ENCODE measurements around the gene TPSD1. TPM values are rescaled to one million over a fixed set of nuclear protein-coding genes. Genes with fewer than 3 reads are reported as not detected.
"Not testable (repeated sequence)": the region's sequence is repeated elsewhere in the genome, so short reads cannot be mapped to it uniquely, and the experiment has no call there.

TPSD1 gene
- total and polyA plus RNA-seq, 9 of the 15 experiments (the other 6 are each of a cell fraction or from before 2014, with no cell fraction given): not detected

DNA sequence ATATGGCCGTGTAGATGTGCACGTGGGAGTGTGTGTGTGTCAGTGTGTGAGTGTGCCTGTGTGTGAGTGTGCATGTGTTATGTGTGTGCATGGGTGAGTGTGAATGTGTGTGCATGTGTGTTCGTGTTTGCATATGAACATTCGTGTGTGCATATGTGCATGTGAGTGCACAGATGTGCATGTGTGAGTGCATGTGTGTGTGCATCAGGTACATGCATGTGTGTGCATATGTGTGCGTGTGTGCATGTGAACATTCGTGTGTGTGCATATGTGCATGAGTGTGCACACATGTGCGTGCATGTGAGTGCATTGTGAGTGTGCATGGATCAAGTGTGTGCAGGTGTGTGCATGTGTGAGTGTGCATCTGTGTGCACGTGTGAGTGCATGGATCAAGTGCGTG, 17.9 kb upstream of the TPSD1 start (continued):
- TF ChIP-seq, protein P1, sequence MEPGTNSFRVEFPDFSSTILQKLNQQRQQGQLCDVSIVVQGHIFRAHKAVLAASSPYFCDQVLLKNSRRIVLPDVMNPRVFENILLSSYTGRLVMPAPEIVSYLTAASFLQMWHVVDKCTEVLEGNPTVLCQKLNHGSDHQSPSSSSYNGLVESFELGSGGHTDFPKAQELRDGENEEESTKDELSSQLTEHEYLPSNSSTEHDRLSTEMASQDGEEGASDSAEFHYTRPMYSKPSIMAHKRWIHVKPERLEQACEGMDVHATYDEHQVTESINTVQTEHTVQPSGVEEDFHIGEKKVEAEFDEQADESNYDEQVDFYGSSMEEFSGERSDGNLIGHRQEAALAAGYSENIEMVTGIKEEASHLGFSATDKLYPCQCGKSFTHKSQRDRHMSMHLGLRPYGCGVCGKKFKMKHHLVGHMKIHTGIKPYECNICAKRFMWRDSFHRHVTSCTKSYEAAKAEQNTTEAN (CRISPR knock-in tag; IDR thresholded peaks at IDR 0.05): peak; percentile 98
- TF ChIP-seq ILF3 (IDR thresholded peaks at IDR 0.05; ENCODE audit: borderline replicate concordance): no peak

- H3K9ac ChIP-seq (ENCODE audit: insufficient read depth in 1 of 2, low read depth in 2 of 2, low read length in 2 of 2); H3K9me1 ChIP-seq (ENCODE audit: control insufficient read depth, insufficient read depth, low read length); BruUV-seq (replicated peaks); H4K20me1 ChIP-seq (replicated peaks; ENCODE audit: control insufficient read depth, insufficient read depth, low read length); H3K79me2 ChIP-seq (ENCODE audit: control insufficient read depth, insufficient read depth, low read length); DNase-seq (ENCODE audit: extremely low read depth in 1 of 4, low spot score in 3 of 4); H3K9me3 ChIP-seq (replicated peaks; ENCODE audit: control insufficient read depth, insufficient read depth, low read depth, low read length); CTCF ChIA-PET (ENCODE audit: low intra/inter-chr PET ratio); H3K4me1 ChIP-seq (replicated peaks in 1 of 2; ENCODE audit: control insufficient read depth in 2 of 2, insufficient read depth in 2 of 2, low read length in 2 of 2); H3K27me3 ChIP-seq (ENCODE audit: control insufficient read depth in 2 of 2, insufficient read depth in 2 of 2, low read length in 2 of 2); intact Hi-C loops (cut with micrococcal nuclease); in situ Hi-C loops (cut with MboI); H3K36me3 ChIP-seq (ENCODE audit: control insufficient read depth, insufficient read depth, low read length); H3K27ac ChIP-seq (ENCODE audit: extremely low read depth, low read depth, low read length); FAIRE-seq; H3K4me3 ChIP-seq; H3K4me2 ChIP-seq (ENCODE audit: insufficient read depth, low read length); H2AFZ ChIP-seq (ENCODE audit: low read depth, low read length): not testable (repeated sequence)
- peak; percentile 32 for TF ChIP-seq NFYB (IDR thresholded peaks at IDR 0.05; ENCODE audit: extremely low read depth, insufficient read length)
- peak; percentile 81 for ATAC-seq
- 2% methylated on average over 10 of the region's 23 CpGs for WGBS (ENCODE audit: insufficient coverage, low coverage, missing lambda C conversion rate)
- POLR2A ChIA-PET: interaction anchor here (0.6 kb wide), 1 partner anchor 19 kb away, joined by 3 read pairs; no protein-coding TSS in a partner anchor
Measured at GRCh38 chr16:1238909-1239308, 17.0 kb upstream of the TPSD1 start.

DNA sequence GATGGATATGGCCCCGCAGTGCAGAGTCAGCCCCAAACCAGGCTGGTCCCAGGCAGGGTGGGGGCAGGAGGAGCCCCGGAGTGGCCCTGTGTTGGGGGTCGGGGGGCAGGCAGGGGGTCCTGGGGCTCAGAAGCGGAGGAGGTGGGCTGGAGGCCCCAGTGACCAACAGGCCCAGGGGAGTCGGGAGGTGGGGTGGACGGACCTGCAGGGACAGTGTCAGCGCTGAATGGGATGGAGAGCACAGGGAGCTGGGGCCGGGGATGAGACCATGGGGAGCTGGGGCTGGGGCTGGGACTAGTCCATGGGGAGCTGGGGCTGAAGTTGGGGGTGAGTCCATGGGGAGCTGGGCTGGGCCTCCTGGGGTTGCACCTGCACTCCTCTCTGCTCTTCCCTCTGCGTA, 16.3 kb upstream of the TPSD1 start:
- H3K36me3 ChIP-seq (ENCODE audit: control insufficient read depth, insufficient read depth, low read length); CTCF ChIA-PET (ENCODE audit: low intra/inter-chr PET ratio); DNase-seq (ENCODE audit: extremely low read depth in 1 of 4, low spot score in 3 of 4); ATAC-seq; BruUV-seq (replicated peaks); H3K9me1 ChIP-seq (ENCODE audit: control insufficient read depth, insufficient read depth, low read length); H3K4me2 ChIP-seq (ENCODE audit: insufficient read depth, low read length); POLR2A ChIA-PET; H2AFZ ChIP-seq (ENCODE audit: low read depth, low read length); H3K4me3 ChIP-seq; H3K27me3 ChIP-seq (ENCODE audit: control insufficient read depth in 2 of 2, insufficient read depth in 2 of 2, low read length in 2 of 2); intact Hi-C loops (cut with micrococcal nuclease); H4K20me1 ChIP-seq (replicated peaks; ENCODE audit: control insufficient read depth, insufficient read depth, low read length); FAIRE-seq; in situ Hi-C loops (cut with MboI); H3K79me2 ChIP-seq (ENCODE audit: control insufficient read depth, insufficient read depth, low read length); H3K9me3 ChIP-seq (replicated peaks; ENCODE audit: control insufficient read depth, insufficient read depth, low read depth, low read length); H3K27ac ChIP-seq (ENCODE audit: extremely low read depth, low read depth, low read length); H3K9ac ChIP-seq (ENCODE audit: insufficient read depth in 1 of 2, low read depth in 2 of 2, low read length in 2 of 2): not testable (repeated sequence)
- H3K4me1 ChIP-seq (replicated peaks in 1 of 2; ENCODE audit: control insufficient read depth in 2 of 2, insufficient read depth in 2 of 2, low read length in 2 of 2): peaks cover 0 to 11% of the 10 kb centered on the region in 2 experiments; a peak in 1 of 5 replicates
- 0% methylated on average over 3 of the region's 9 CpGs for WGBS (ENCODE audit: insufficient coverage, low coverage, missing lambda C conversion rate)
